ENCODE measurements around the gene KDM1A. TPM values are rescaled to one million over a fixed set of nuclear protein-coding genes. Genes with fewer than 3 reads are reported as not detected.
A peak's percentile ranks its signal among the peaks of the same experiment; 100 is the strongest.

Gene KDM1A
- total and polyA plus RNA-seq, 5 donors from 2014 or later: 30.9 to 41.3 (median 37.4) TPM

DNA sequence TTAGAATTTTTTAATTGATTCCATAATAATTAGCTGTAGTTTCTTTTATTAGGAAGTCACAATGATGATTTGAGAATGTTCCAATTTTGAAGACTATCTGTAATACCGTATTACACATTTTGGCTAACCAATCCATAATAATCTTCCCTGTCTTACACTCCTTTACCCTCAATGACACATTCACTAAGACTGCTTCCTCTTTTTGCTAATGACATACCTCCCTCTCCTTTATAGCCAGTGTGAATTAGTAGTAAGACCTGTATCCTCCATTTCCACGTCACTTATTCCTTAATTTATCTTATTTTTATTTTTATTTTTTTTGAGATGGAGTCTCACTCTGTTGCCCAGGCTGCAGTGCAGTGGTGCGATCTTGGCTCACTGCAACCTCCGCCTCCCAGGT lies 10.1 kb downstream of the KDM1A start:
- H3K27me3 ChIP-seq (ENCODE audit: control insufficient read depth, insufficient read depth, low read length): no peaks in the 10 kb centered on the region
- H3K4me3 ChIP-seq (ENCODE audit: low read depth, low read length): no peak overlapping the region
- ATAC-seq (ENCODE audit: low read depth in 2 of 2) (no peak), DNase-seq (no peak)
- H3K4me1 ChIP-seq (ENCODE audit: control insufficient read depth, insufficient read depth, low read length, poor library complexity, severe bottlenecking): no peaks in the 10 kb centered on the region
- H3K9me3 ChIP-seq (ENCODE audit: control insufficient read depth in 2 of 2, low read length in 2 of 2): no peaks in the 10 kb centered on the region
- Mint-ChIP-seq H3K4me1 (peaks cover 23 to 56% (median 42%) of the 10 kb centered on the region in 4 donors), H3K4me3 (no peak overlapping the region), H3K27ac (peak overlapping the region in 1 of 3 donors; percentile 33), H3K9me3 (no peaks in the 10 kb centered on the region), H3K36me3 (peaks cover 15% of the 10 kb centered on the region), H3K27me3 (no peaks in the 10 kb centered on the region)
- no peak overlapping the region for H3K27ac ChIP-seq (ENCODE audit: insufficient read depth, low read length, poor library complexity, severe bottlenecking)
- peaks cover 2% of the 10 kb centered on the region for H3K36me3 ChIP-seq (ENCODE audit: control insufficient read depth, insufficient read depth, low read length)

DNA sequence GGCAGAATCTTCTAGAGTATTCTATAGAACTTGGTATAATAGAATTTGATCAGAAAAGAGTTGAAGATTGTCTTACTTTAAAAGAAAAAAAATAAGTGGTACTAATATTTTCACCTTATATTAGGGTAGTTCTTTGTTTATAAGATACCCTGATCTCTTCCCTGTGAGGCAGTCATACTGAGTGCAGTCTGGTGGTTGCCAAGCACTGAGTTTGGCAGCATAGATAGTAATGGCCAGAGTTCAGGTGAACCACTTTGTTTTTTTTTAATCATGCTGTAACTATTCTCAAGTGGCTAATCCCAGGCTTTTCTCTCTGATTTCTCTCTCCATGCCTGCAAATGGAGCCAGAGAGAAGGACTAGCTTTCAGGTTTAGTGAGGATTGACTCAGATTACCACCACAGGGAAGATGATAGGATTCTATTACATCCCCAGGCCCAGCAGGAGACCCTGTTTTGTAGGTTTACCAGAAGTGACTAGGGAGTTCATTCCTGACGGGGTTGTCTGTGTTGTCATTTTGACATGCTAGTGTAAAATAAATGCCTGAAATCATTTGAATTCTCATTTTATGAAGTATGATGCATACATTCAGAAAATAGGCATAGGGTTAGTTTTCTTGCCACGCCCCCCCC lies 16.7 kb downstream of the KDM1A start:
- Mint-ChIP-seq H3K4me1 (peaks cover 29 to 42% (median 32%) of the 10 kb centered on the region in 4 donors), H3K27me3 (no peaks in the 10 kb centered on the region), H3K9me3 (no peaks in the 10 kb centered on the region), H3K4me3 (no peak overlapping the region), H3K36me3 (peaks cover 14% of the 10 kb centered on the region), H3K27ac (no peak overlapping the region)
- peaks cover 2% of the 10 kb centered on the region for H3K36me3 ChIP-seq (ENCODE audit: control insufficient read depth, insufficient read depth, low read length)
- no peaks in the 10 kb centered on the region for H3K4me1 ChIP-seq (ENCODE audit: control insufficient read depth, insufficient read depth, low read length, poor library complexity, severe bottlenecking)
- DNase-seq (no peak), ATAC-seq (ENCODE audit: low read depth in 2 of 2) (no peak)
- no peaks in the 10 kb centered on the region for H3K27me3 ChIP-seq (ENCODE audit: control insufficient read depth, insufficient read depth, low read length)
- no peak overlapping the region for H3K27ac ChIP-seq (ENCODE audit: insufficient read depth, low read length, poor library complexity, severe bottlenecking)
- no peaks in the 10 kb centered on the region for H3K9me3 ChIP-seq (ENCODE audit: control insufficient read depth in 2 of 2, low read length in 2 of 2)
- H3K4me3 ChIP-seq (ENCODE audit: low read depth, low read length): no peak overlapping the region

DNA sequence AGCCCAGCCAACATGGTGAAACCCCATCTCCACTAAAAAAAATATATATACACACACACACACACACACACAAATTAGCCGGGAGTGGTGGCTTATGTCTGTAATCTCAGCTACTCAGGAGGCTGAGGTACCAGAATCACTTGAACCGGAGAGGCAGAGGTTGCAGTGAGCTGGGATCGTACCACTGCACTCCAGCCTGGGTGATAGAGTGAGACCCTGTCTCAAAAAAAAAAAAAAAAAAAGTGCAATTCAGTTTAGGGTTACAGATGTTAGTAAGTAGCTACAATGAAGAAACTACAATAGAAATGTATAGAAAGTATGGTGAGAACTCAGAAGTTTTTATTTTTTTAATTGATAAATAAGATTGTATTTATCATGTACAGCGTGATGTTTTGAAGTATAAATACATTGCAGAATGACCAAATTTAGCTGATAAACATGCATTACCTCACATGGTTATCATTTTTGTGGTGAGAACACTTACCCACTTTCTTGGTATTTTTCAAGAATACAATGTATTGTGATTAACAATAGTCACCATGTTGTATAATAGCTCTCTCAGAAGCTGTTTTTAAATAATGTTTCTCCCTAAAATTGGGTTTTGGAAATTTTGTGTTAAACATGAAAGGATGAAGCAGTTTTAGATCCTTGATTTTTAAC lies 17.9 kb downstream of the KDM1A start:
- peaks cover 10% of the 10 kb centered on the region for H3K36me3 Mint-ChIP-seq
- no peaks in the 10 kb centered on the region for H3K27me3 Mint-ChIP-seq
- Histone ChIP-seq H3K4me3 (ENCODE audit: low read depth, low read length) (no peak overlapping the region), H3K4me1 (ENCODE audit: control insufficient read depth, insufficient read depth, low read length, poor library complexity, severe bottlenecking) (no peaks in the 10 kb centered on the region), H3K27me3 (ENCODE audit: control insufficient read depth, insufficient read depth, low read length) (no peaks in the 10 kb centered on the region), H3K36me3 (ENCODE audit: control insufficient read depth, insufficient read depth, low read length) (peaks cover 2% of the 10 kb centered on the region), H3K9me3 (ENCODE audit: control insufficient read depth in 2 of 2, low read length in 2 of 2) (no peaks in the 10 kb centered on the region), H3K27ac (ENCODE audit: insufficient read depth, low read length, poor library complexity, severe bottlenecking) (no peak overlapping the region)
- ATAC-seq (ENCODE audit: low read depth in 2 of 2) (no peak), DNase-seq (no peak)
- no peak overlapping the region for H3K4me3 Mint-ChIP-seq
- peaks cover 22 to 42% (median 27%) of the 10 kb centered on the region in 4 donors for H3K4me1 Mint-ChIP-seq
- no peak overlapping the region for H3K27ac Mint-ChIP-seq
- no peaks in the 10 kb centered on the region for H3K9me3 Mint-ChIP-seq

DNA sequence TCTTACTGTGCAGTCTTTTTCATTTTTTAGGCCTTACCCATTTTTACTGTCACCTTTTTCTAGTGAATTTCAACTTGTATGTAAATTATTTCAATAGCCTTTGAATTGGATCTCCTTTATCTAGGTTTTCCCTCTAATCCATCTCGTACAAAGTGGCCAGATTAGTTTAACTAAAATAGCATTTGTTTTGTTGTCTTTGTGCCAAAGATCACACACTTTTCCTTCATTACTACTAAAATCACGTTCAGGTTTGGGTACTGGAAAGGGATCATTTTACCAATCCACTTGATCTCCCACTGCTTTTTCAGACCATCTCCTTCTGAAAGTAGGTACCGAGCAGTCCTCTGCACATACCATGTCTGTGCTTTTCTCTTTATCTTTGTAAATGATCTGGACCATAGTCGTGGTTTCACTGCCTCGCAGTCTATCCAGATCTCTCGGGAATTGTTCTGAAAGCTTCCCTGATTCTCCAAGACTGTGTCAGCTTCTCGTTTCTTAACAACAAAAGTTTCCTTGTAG lies 20.1 kb downstream of the KDM1A start:
- Mint-ChIP-seq H3K27ac (peak overlapping the region in 1 of 3 donors; percentile 9), H3K27me3 (no peaks in the 10 kb centered on the region), H3K4me1 (peaks cover 19 to 45% (median 29%) of the 10 kb centered on the region in 4 donors), H3K9me3 (no peaks in the 10 kb centered on the region), H3K4me3 (no peak overlapping the region), H3K36me3 (peaks cover 8% of the 10 kb centered on the region)
- Histone ChIP-seq H3K4me1 (ENCODE audit: control insufficient read depth, insufficient read depth, low read length, poor library complexity, severe bottlenecking) (no peaks in the 10 kb centered on the region), H3K27me3 (ENCODE audit: control insufficient read depth, insufficient read depth, low read length) (no peaks in the 10 kb centered on the region), H3K27ac (ENCODE audit: insufficient read depth, low read length, poor library complexity, severe bottlenecking) (no peak overlapping the region), H3K4me3 (ENCODE audit: low read depth, low read length) (no peak overlapping the region), H3K9me3 (ENCODE audit: control insufficient read depth in 2 of 2, low read length in 2 of 2) (no peaks in the 10 kb centered on the region), H3K36me3 (ENCODE audit: control insufficient read depth, insufficient read depth, low read length) (peaks cover 3% of the 10 kb centered on the region)
- DNase-seq (no peak), ATAC-seq (ENCODE audit: low read depth in 2 of 2) (no peak)

DNA sequence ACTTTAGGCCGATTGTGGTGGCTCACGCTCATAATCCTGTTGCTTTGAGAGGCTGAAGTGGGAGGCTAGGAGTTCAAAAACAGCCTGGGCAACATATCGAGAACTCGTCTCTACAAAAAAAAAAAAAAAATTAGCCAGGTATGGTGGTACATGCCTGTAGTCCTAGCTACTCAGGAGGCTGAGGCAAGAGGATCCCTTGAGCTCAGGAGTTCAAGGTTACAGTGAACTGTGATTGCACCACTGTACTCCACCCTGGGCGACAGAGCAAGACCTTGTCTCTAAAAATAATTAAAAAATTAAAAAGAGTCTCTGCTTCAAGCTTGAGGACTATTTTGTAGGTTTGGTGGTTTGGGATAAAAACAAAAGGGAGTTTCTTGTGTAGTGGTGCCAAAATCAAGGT lies 21.2 kb downstream of the KDM1A start:
- H3K4me1 ChIP-seq (ENCODE audit: control insufficient read depth, insufficient read depth, low read length, poor library complexity, severe bottlenecking): no peaks in the 10 kb centered on the region
- ATAC-seq (ENCODE audit: low read depth in 2 of 2): no peak
- H3K4me3 ChIP-seq (ENCODE audit: low read depth, low read length): no peak overlapping the region
- DNase-seq: no peak
- H3K36me3 ChIP-seq (ENCODE audit: control insufficient read depth, insufficient read depth, low read length): peaks cover 4% of the 10 kb centered on the region
- no peaks in the 10 kb centered on the region for H3K27me3 Mint-ChIP-seq
- H3K4me3 Mint-ChIP-seq: no peak overlapping the region
- no peaks in the 10 kb centered on the region for H3K9me3 Mint-ChIP-seq
- no peaks in the 10 kb centered on the region for H3K27me3 ChIP-seq (ENCODE audit: control insufficient read depth, insufficient read depth, low read length)
- peaks cover 16% of the 10 kb centered on the region for H3K36me3 Mint-ChIP-seq
- H3K4me1 Mint-ChIP-seq: peaks cover 24 to 52% (median 37%) of the 10 kb centered on the region in 4 donors
- H3K9me3 ChIP-seq (ENCODE audit: control insufficient read depth in 2 of 2, low read length in 2 of 2): no peaks in the 10 kb centered on the region
- no peak overlapping the region for H3K27ac ChIP-seq (ENCODE audit: insufficient read depth, low read length, poor library complexity, severe bottlenecking)
- H3K27ac Mint-ChIP-seq: peak overlapping the region in 1 of 3 donors; percentile 20

DNA sequence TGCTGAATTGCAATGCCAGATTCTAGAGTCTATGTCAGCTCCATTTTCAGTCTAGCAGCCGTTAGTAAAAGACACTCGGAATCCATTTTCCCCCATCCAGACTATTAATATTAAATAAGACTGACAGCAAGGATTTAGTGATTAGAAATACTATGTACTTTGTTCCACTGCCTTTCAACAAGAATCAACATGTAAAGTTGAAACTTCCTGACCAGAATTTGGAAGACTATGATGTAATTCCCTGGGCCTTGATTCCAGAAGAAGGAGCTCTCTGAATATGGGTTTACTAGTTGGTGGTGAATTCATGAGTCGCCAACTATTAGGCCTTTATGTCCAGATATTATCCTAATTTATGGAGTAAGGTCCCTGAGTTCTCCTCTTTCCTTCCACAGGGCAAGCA lies 24.8 kb downstream of the KDM1A start:
- Histone ChIP-seq H3K9me3 (ENCODE audit: control insufficient read depth in 2 of 2, low read length in 2 of 2) (no peaks in the 10 kb centered on the region), H3K27ac (ENCODE audit: insufficient read depth, low read length, poor library complexity, severe bottlenecking) (no peak overlapping the region), H3K4me3 (ENCODE audit: low read depth, low read length) (no peak overlapping the region), H3K36me3 (ENCODE audit: control insufficient read depth, insufficient read depth, low read length) (peaks cover 4% of the 10 kb centered on the region), H3K4me1 (ENCODE audit: control insufficient read depth, insufficient read depth, low read length, poor library complexity, severe bottlenecking) (no peaks in the 10 kb centered on the region), H3K27me3 (ENCODE audit: control insufficient read depth, insufficient read depth, low read length) (no peaks in the 10 kb centered on the region)
- Mint-ChIP-seq H3K4me3 (no peak overlapping the region), H3K27me3 (no peaks in the 10 kb centered on the region), H3K9me3 (no peaks in the 10 kb centered on the region), H3K27ac (no peak overlapping the region), H3K4me1 (peaks cover 26 to 41% (median 36%) of the 10 kb centered on the region in 4 donors), H3K36me3 (peaks cover 23% of the 10 kb centered on the region)
- DNase-seq (no peak), ATAC-seq (ENCODE audit: low read depth in 2 of 2) (no peak)

DNA sequence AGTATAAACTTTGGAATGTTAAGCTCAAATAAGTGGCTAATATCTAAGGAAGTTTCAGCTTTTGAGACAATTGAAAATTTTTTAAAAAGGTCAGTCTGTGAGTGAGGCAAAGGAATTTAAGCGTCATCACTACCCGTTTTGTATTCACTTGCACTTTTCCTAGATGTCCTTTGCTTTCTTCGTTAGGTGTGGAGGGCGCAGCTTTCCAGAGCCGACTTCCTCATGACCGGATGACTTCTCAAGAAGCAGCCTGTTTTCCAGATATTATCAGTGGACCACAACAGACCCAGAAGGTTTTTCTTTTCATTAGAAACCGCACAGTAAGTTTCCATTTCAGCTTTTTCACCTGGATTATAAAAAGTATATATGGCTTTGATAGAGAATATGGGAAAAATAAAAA lies 30.9 kb downstream of the KDM1A start:
- H3K9me3 ChIP-seq (ENCODE audit: control insufficient read depth in 2 of 2, low read length in 2 of 2): no peaks in the 10 kb centered on the region
- Mint-ChIP-seq H3K36me3 (peaks cover 31% of the 10 kb centered on the region), H3K27me3 (no peaks in the 10 kb centered on the region), H3K4me3 (no peak overlapping the region), H3K4me1 (peaks cover 14 to 25% (median 18%) of the 10 kb centered on the region in 4 donors), H3K27ac (no peak overlapping the region), H3K9me3 (no peaks in the 10 kb centered on the region)
- H3K27me3 ChIP-seq (ENCODE audit: control insufficient read depth, insufficient read depth, low read length): no peaks in the 10 kb centered on the region
- no peak overlapping the region for H3K27ac ChIP-seq (ENCODE audit: insufficient read depth, low read length, poor library complexity, severe bottlenecking)
- DNase-seq (no peak), ATAC-seq (ENCODE audit: low read depth in 2 of 2) (no peak)
- H3K4me1 ChIP-seq (ENCODE audit: control insufficient read depth, insufficient read depth, low read length, poor library complexity, severe bottlenecking): no peaks in the 10 kb centered on the region
- no peak overlapping the region for H3K4me3 ChIP-seq (ENCODE audit: low read depth, low read length)
- H3K36me3 ChIP-seq (ENCODE audit: control insufficient read depth, insufficient read depth, low read length): peaks cover 26% of the 10 kb centered on the region
